Heart left ventricle (tissue), 16 donors: Measurements from ENCODE around the gene C20orf204. TPM values are rescaled to one million over a fixed set of nuclear protein-coding genes. Genes with fewer than 3 reads are reported as not detected.

Experiments
- ATAC-seq, 4 donors: fragments of 200-7000 bp; cut with Tn5 transposase; one replicate each; pipeline ENCODE4 v1.9.1; 2020 to 2022; ENCODE audit warnings: moderate library complexity in 4 of 4, mild to moderate bottlenecking in 3 of 4, moderate number of reproducible peaks in 1 of 4
- DNase-seq, 5 donors: peaks; one replicate each; pipeline ENCODE4 v3.0.0-alpha.2; 2020
- H3K27ac ChIP-seq, 12 donors: fragments of 200-600 bp; sonication (generic) in 4 of 12; one replicate each; pipeline versions ENCODE4 v1.5.0 to v1.8.0; 2016 to 2022; ENCODE audit warnings: mild to moderate bottlenecking in 2 of 12
- H3K27me3 ChIP-seq, 9 donors: fragments of 200-600 bp; sonication (generic) in 2 of 9; one replicate each; pipeline versions ENCODE4 v1.5.1 to v1.8.0; 2016 to 2022; ENCODE audit warnings: mild to moderate bottlenecking in 3 of 9
- H3K36me3 ChIP-seq, 9 donors: fragments of 200-600 bp; sonication (generic) in 2 of 9; one replicate each; pipeline versions ENCODE4 v1.5.0 to v1.8.0; 2018 to 2022; ENCODE audit warnings: mild to moderate bottlenecking in 2 of 9
- H3K4me1 ChIP-seq, 12 donors: fragments of 200-600 bp; sonication (generic) in 4 of 12; one replicate each; pipeline versions ENCODE4 v1.5.0 to v1.8.0; 2016 to 2022; ENCODE audit warnings: mild to moderate bottlenecking in 3 of 12
- H3K4me3 ChIP-seq, 12 donors: fragments of 200-600 bp; sonication (generic) in 4 of 12; one replicate each; pipeline versions ENCODE4 v1.5.0 to v1.8.0; 2017 to 2022; ENCODE audit warnings: mild to moderate bottlenecking in 9 of 12, moderate library complexity in 4 of 12
- H3K9me3 ChIP-seq, 12 donors: fragments of 200-600 bp; sonication (generic) in 4 of 12; one replicate each; pipeline versions ENCODE4 v1.5.0 to v1.8.0; 2016 to 2022; ENCODE audit warnings: mild to moderate bottlenecking in 1 of 12
- POLR2A ChIP-seq, 2 donors: fragments of 450-650 bp; IDR thresholded peaks; one replicate each; pipeline ENCODE4 v1.6.1; 2017; ENCODE audit warnings: antibody characterized with exemption in 2 of 2, mild to moderate bottlenecking in 2 of 2, moderate library complexity in 2 of 2
- WGBS, 4 donors: extraction: QIAGEN DNeasy Blood & Tissue Kit in 2 of 4; methylation state at CpG; one replicate each; pipeline versions ENCODE4 v1.1.5 to v1.1.7; 2013 to 2018; 5-methylcytosine and 5-hydroxymethylcytosine counted together
- intact Hi-C, 10 donors: fragments of 100-400 bp; cut with DNase I; formaldehyde crosslinking; loops; one replicate each; pipeline versions ENCODE4 v1.11.1 to v1.14.2; 2022
- long read RNA-seq, 3 donors: library from polyadenylated mRNA; unstranded; transcript quantifications; one replicate each; pipeline ENCODE4 v2.0.0, GENCODE V29; 2020 to 2021
- polyA plus RNA-seq, 2 donors: library from polyadenylated mRNA; stranded (reverse); fragments of 200-250 nt; gene quantifications; one replicate each; pipeline ENCODE4 v1.2.3, GENCODE V29; 2013
- total RNA-seq, 9 donors: library from RNA; depleted of rRNA in 2 of 9; stranded (reverse); fragments of >200 nt in 2 of 9; fragmentation: NEBNext Ultra II Directional in 3 of 9; extraction: Animal tissue kit (Norgen Biotek cat#: 25700) in 3 of 9; gene quantifications; one replicate each; pipeline versions ENCODE4 v1.1.0 to v1.2.4, GENCODE V29; 2016 to 2023
- TF ChIP-seq, protein P1 (sequence below), 12 donors: fragments of 200-600 bp; sonication (generic) in 4 of 12; IDR thresholded peaks; one replicate each; pipeline versions ENCODE4 v1.5.0 to v1.8.0; 2018 to 2022; ENCODE audit warnings: antibody characterized with exemption in 12 of 12, mild to moderate bottlenecking in 5 of 12
- donor health status: ischemic (EF 13 %, LVEDD 7.1; RV severe dilation, severe dysfunction).
- donor health status: healthy with polysubstance abuse.
- donor health status: DM: no; HTN: yes; CAD: no.
- donor health status: DM: no; HTN: no; CAD: no.
- donor health status: ischemic (EF 25% LVEDD 6.9; RV normal size, moderate dysfunction).
- donor health status: ischemic (EF 25% LVEDD 5.7; RV mildly dilated, moderate dysfunction).
- donor health status: healthy.
- donor health status: DM: yes; HTN: yes; CAD: no.
- donor health status: ischemic (EF 35%, LVEDD 5.7; RV mildly dilated, moderate dysfunction).
- donor health status: nonischemic (EF 11% LVEDD 7.7; RV severe dilation, severe dysfunction).
- donor health status: DM: yes; HTN: yes; CAD: no.
- donor health status: PGD.
- donor health status: ischemic (EF 29% LVEDD 5.4; RV normal size, mild dysfunction).
- donor health status: nonischemic (EF 23%, LVEDD 6.1; RV moderate dilation, normal function).

The C20orf204 gene, protein sequence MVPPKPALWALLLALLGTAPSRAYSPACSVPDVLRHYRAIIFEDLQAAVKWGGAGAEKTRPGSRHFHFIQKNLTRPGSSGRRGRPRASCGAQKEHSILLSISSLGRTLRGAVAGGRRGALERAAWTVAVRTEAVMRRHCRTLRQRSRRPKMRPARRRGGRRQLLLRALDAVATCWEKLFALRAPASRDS
- total RNA-seq (1 to 10 TPM in 1 of 9 donors, under 1 TPM in 8; 0.16 to 1.2 (median 0.56) TPM), polyA plus RNA-seq (under 1 TPM; 0.35 to 0.42 TPM)
- long read RNA-seq, donor 1 = 0 reads
- long read RNA-seq, donor 2 = 0 reads
- long read RNA-seq, donor 3 = 0 reads

DNA sequence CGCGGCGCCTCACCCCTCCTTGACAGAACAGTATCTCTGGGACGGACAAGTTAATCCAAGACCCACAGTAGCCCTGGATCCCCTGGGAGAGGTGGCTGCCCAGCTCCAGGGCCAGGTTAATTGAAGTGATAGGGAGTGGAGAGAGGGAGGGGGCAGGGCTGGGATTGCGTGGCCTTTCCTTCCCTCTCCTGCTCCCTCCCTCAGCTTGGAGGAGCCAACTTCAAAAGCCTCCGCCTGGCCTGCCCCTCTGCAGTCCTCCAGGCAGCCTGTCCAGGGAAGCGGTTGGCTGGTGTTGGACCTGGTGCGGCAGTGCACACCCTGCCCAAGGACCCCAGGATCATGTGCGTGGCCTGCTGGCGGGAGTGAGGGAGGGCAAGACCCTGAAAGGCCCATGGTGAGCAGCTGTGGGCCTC lies at the start of gene C20orf204:
C20orf204 (plus strand) TSS at position 250 of the 413 bp plus-strand sequence; CDS start at position 392, 142 bp downstream.
- peak within 1 kb of the TSS in 1 of 12 donors; percentile 55 for H3K27ac ChIP-seq
- intact Hi-C loops = loop anchor here in 8 of 10 donors (5.0 to 10.0 kb wide), 4 partner anchors 51 to 86 kb away; partner anchors contain the start of gene PRPF6 (in 4 of the 8)
- 60 to 84% (median 83%) methylated on average over 5 to 10 of the region's 10 CpGs for WGBS, 4 donors
- no peak within 1 kb of the TSS for H3K4me3 ChIP-seq
- peaks cover 2 to 58% (median 27%) of the 10 kb centered on the region in 12 donors for H3K4me1 ChIP-seq
- no peak for TF ChIP-seq POLR2A (IDR thresholded peaks at IDR 0.05)
- TF ChIP-seq, protein P1, sequence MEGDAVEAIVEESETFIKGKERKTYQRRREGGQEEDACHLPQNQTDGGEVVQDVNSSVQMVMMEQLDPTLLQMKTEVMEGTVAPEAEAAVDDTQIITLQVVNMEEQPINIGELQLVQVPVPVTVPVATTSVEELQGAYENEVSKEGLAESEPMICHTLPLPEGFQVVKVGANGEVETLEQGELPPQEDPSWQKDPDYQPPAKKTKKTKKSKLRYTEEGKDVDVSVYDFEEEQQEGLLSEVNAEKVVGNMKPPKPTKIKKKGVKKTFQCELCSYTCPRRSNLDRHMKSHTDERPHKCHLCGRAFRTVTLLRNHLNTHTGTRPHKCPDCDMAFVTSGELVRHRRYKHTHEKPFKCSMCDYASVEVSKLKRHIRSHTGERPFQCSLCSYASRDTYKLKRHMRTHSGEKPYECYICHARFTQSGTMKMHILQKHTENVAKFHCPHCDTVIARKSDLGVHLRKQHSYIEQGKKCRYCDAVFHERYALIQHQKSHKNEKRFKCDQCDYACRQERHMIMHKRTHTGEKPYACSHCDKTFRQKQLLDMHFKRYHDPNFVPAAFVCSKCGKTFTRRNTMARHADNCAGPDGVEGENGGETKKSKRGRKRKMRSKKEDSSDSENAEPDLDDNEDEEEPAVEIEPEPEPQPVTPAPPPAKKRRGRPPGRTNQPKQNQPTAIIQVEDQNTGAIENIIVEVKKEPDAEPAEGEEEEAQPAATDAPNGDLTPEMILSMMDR (IDR thresholded peaks at IDR 0.05) = no peak
- peaks cover 0 to 47% (median 30%) of the 10 kb centered on the region in 9 donors for H3K27me3 ChIP-seq
- peaks cover 0 to 41% (median 31%) of the 10 kb centered on the region in 9 donors for H3K36me3 ChIP-seq
- no peaks in the 10 kb centered on the region for H3K9me3 ChIP-seq
- ATAC-seq (no peak), DNase-seq (no peak)

DNA sequence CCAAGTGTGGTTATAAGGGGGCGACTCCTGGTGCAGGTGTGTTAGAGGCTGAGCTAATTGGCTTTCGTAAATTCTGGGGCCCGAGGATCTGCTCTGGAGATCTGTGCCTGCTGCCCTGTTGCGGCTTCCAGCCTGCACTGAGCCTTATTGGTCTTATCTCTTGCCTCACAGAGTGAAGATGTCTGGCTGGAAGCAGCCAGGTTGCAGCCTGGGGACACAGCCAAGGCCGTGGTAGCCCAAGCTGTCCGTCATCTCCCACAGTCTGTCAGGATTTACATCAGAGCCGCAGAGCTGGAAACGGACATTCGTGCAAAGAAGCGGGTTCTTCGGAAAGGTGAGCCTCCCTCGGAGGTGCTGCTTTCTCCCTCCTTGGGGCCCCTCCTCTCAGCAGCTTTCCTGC lies 35.1 kb upstream of the C20orf204 start:
- peaks cover 0 to 100% (median 99%) of the 10 kb centered on the region in 9 donors for H3K36me3 ChIP-seq
- WGBS, 4 donors = 78 to 86% (median 81%) methylated on average over 5 to 12 of the region's 12 CpGs
- no peak overlapping the region for H3K27ac ChIP-seq

DNA sequence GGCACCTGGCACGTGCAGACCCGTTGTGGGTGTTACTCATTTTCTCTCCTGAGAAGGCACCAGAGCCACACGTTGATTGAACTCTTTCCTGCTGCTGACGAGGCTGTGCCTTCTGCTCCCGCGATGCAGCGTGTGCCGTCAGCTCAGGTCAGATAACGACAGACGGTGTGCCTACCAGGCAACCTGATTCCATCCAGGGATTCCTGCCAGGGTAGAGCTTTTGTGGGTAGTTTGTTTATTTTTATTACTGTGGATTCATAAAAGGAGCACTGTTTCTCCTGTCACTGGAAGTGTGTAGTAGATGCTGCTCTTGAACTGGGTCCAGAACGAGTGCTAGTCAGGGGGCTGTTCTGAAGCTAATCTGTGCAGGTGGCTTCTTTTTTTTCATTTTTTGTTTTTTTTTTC lies 34.4 kb upstream of the C20orf204 start:
- no peak for ATAC-seq
- peaks cover 0 to 100% (median 99%) of the 10 kb centered on the region in 9 donors for H3K36me3 ChIP-seq
- no peak for TF ChIP-seq POLR2A (IDR thresholded peaks at IDR 0.05)
- TF ChIP-seq, protein P1 (IDR thresholded peaks at IDR 0.05) = no peak
- H3K4me1 ChIP-seq = peaks cover 0 to 21% (median 0%) of the 10 kb centered on the region in 12 donors
- 64 to 75% (median 72%) methylated on average over 11 of the region's 11 CpGs for WGBS, 4 donors
- no peak for DNase-seq
- no peak overlapping the region for H3K27ac ChIP-seq
- intact Hi-C loops = loop anchor here in 1 of 10 donors (10.0 kb wide), 1 partner anchor 123 kb away; no protein-coding TSS in a partner anchor
- no peaks in the 10 kb centered on the region for H3K27me3 ChIP-seq
- no peaks in the 10 kb centered on the region for H3K9me3 ChIP-seq
- no peak overlapping the region for H3K4me3 ChIP-seq

More for the DNA sequence above, 35.1 kb upstream of the C20orf204 start:
- H3K4me3 ChIP-seq = no peak overlapping the region
- ATAC-seq (peak in 1 of 4 donors; percentile 57), DNase-seq (no peak)
- no peaks in the 10 kb centered on the region for H3K9me3 ChIP-seq
- TF ChIP-seq POLR2A (IDR thresholded peaks at IDR 0.05) = no peak
- TF ChIP-seq, protein P1 (IDR thresholded peaks at IDR 0.05) = no peak
- H3K4me1 ChIP-seq = peaks cover 0 to 21% (median 0%) of the 10 kb centered on the region in 12 donors
- intact Hi-C loops = loop anchor here in 1 of 10 donors (10.0 kb wide), 1 partner anchor 124 kb away; no protein-coding TSS in a partner anchor
- H3K27me3 ChIP-seq = no peaks in the 10 kb centered on the region
